Measurements from ENCODE around the gene LCK. TPM values are rescaled to one million over a fixed set of nuclear protein-coding genes. Genes with fewer than 3 reads are reported as not detected.

LCK gene
- total RNA-seq, 1 experiment from 2014 or later: not detected

- TF ChIP-seq, protein P1, sequence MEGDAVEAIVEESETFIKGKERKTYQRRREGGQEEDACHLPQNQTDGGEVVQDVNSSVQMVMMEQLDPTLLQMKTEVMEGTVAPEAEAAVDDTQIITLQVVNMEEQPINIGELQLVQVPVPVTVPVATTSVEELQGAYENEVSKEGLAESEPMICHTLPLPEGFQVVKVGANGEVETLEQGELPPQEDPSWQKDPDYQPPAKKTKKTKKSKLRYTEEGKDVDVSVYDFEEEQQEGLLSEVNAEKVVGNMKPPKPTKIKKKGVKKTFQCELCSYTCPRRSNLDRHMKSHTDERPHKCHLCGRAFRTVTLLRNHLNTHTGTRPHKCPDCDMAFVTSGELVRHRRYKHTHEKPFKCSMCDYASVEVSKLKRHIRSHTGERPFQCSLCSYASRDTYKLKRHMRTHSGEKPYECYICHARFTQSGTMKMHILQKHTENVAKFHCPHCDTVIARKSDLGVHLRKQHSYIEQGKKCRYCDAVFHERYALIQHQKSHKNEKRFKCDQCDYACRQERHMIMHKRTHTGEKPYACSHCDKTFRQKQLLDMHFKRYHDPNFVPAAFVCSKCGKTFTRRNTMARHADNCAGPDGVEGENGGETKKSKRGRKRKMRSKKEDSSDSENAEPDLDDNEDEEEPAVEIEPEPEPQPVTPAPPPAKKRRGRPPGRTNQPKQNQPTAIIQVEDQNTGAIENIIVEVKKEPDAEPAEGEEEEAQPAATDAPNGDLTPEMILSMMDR (IDR thresholded peaks at IDR 0.05; ENCODE audit: unreplicated experiment): no peak
- H3K36me3 Mint-ChIP-seq (ENCODE audit: insufficient read depth, unreplicated experiment): peaks cover 25% of the 10 kb centered on the region
- H3K27ac Mint-ChIP-seq (ENCODE audit: low read depth, unreplicated experiment): no peak overlapping the region
These were observed 48.3 kb downstream of the LCK start for GRCh38 chr1:32299327-32299726.

DNA sequence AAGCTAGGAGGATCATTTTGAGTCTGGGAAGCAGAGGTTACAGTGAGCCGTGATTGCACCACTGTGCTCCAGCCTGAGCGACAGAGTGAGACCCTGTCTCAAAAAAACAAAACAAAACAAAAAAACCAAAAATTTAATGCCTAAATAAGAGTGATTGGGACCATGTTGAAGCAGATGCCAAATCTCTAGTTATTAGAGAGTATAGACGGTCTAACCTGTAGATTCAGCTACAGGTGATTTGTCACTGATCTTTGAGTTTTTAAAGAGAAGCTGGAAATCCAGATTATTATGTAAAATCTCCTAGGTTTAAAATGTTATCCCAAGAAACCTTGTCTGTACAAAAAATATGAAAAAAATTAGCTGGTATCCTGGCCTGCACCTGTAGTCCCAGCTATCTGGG, 52.3 kb downstream of the LCK start:
- DNase-seq (ENCODE audit: unreplicated experiment): no peak
- H3K27me3 Mint-ChIP-seq (ENCODE audit: insufficient read depth, unreplicated experiment): no peaks in the 10 kb centered on the region
- peaks cover 40% of the 10 kb centered on the region for H3K36me3 Mint-ChIP-seq (ENCODE audit: insufficient read depth, unreplicated experiment)
- no peak overlapping the region for H3K4me3 Mint-ChIP-seq (ENCODE audit: unreplicated experiment)
- peaks cover 6% of the 10 kb centered on the region for H3K4me1 Mint-ChIP-seq (ENCODE audit: insufficient read depth, unreplicated experiment)
- no peaks in the 10 kb centered on the region for H3K9me3 Mint-ChIP-seq (ENCODE audit: unreplicated experiment)
- CTCF ChIA-PET: interaction anchor here (0.7 kb wide), 1 partner anchor 48 kb away, joined by 4 read pairs; no protein-coding TSS in a partner anchor
- BruUV-seq (replicated peaks): no TSS peak
- intact Hi-C loops (cut with micrococcal nuclease): no loop called here
- TF ChIP-seq, protein P1 (IDR thresholded peaks at IDR 0.05; ENCODE audit: unreplicated experiment): no peak
- POLR2A ChIA-PET: interaction anchor here (1.1 kb wide), 1 partner anchor 11 kb away, joined by 6 read pairs; the partner anchor contains the start of gene HDAC1
- H3K27ac Mint-ChIP-seq (ENCODE audit: low read depth, unreplicated experiment): no peak overlapping the region

More at GRCh38 chr1:32299327-32299726, 48.3 kb downstream of the LCK start:
- BruUV-seq (replicated peaks): no TSS peak
- ChIA-PET CTCF (interaction anchor here (0.6 kb wide), 1 partner anchor 828 kb away, joined by 3 read pairs; no protein-coding TSS in a partner anchor), POLR2A (no interaction called here)
- peaks cover 5% of the 10 kb centered on the region for H3K4me1 Mint-ChIP-seq (ENCODE audit: insufficient read depth, unreplicated experiment)
- no peaks in the 10 kb centered on the region for H3K27me3 Mint-ChIP-seq (ENCODE audit: insufficient read depth, unreplicated experiment)
- no peak for DNase-seq (ENCODE audit: unreplicated experiment)
- no peak overlapping the region for H3K4me3 Mint-ChIP-seq (ENCODE audit: unreplicated experiment)
- H3K9me3 Mint-ChIP-seq (ENCODE audit: unreplicated experiment): no peaks in the 10 kb centered on the region
- intact Hi-C loops (cut with micrococcal nuclease): no loop called here

DNA sequence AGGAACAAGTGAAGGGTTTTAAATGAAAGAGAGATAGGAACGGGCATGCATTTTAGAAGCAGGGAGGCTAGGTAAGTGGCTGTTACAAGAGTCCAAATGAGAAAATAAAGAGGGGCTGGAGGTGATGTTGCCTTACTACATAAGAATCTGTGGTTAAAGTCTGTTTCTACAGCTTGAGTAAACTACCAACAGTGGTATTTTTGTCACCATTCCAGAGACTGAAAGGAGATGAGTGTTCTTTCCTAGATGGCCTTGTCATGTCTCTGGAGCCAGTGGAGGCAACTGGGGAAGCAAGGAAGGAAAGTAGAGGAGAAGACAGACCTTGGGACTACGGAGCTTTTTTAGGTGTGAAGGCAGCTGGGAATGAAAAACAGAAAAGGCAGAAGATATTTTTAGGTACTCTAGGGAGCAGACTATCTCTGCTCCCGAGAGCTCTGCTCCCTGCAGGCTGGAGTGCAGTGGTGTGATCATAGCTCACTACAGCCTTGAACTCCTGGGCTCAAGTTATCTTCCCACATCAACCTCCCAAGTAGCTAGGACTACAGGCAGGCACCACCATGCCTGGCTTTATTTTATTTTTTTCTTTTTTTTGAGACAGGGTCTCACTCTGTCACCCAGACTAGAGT, 53.0 kb downstream of the LCK start:
- Mint-ChIP-seq H3K27me3 (ENCODE audit: insufficient read depth, unreplicated experiment) (no peaks in the 10 kb centered on the region), H3K27ac (ENCODE audit: low read depth, unreplicated experiment) (no peak overlapping the region), H3K4me3 (ENCODE audit: unreplicated experiment) (no peak overlapping the region), H3K36me3 (ENCODE audit: insufficient read depth, unreplicated experiment) (peaks cover 40% of the 10 kb centered on the region), H3K4me1 (ENCODE audit: insufficient read depth, unreplicated experiment) (peaks cover 6% of the 10 kb centered on the region), H3K9me3 (ENCODE audit: unreplicated experiment) (no peaks in the 10 kb centered on the region)
- CTCF ChIA-PET: interaction anchor here (0.7 kb wide), 1 partner anchor 396 kb away, joined by 3 read pairs; no protein-coding TSS in a partner anchor
- no TSS peak for BruUV-seq (replicated peaks)
- TF ChIP-seq, protein P1 (IDR thresholded peaks at IDR 0.05; ENCODE audit: unreplicated experiment): no peak
- intact Hi-C loops (cut with micrococcal nuclease): no loop called here
- POLR2A ChIA-PET: interaction anchor here (0.6 to 1.1 kb wide), 2 partner anchors 12 to 82 kb away, joined by 3 to 6 read pairs; partner anchors contain the start of gene HDAC1
- DNase-seq (ENCODE audit: unreplicated experiment): no peak

DNA sequence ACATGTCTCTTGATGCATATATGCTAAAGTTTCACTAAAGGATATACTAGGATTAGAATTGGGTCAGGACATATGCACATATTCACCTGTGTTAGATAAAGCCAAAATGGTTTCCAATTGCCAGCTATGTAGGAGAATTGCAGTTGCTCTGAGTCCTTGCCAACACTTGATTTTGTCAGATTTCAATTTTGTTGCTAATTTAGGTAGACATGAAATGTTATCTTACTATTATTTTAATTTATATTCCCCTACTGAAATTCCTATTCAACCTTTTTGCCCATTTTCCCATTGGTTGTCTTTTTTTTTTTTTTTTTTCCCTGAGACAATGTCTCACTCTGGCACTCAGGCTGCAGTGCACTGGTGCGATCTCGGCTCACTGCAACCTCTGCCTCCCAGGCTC, 54.2 kb downstream of the LCK start:
- DNase-seq (ENCODE audit: unreplicated experiment): no peak
- ChIA-PET CTCF (interaction anchor here (0.6 kb wide), 2 partner anchors 12 to 96 kb away, joined by 3 read pairs; no protein-coding TSS in a partner anchor), POLR2A (no interaction called here)
- Mint-ChIP-seq H3K4me1 (ENCODE audit: insufficient read depth, unreplicated experiment) (peaks cover 6% of the 10 kb centered on the region), H3K9me3 (ENCODE audit: unreplicated experiment) (no peaks in the 10 kb centered on the region), H3K27me3 (ENCODE audit: insufficient read depth, unreplicated experiment) (no peaks in the 10 kb centered on the region), H3K4me3 (ENCODE audit: unreplicated experiment) (no peak overlapping the region), H3K27ac (ENCODE audit: low read depth, unreplicated experiment) (no peak overlapping the region), H3K36me3 (ENCODE audit: insufficient read depth, unreplicated experiment) (peaks cover 42% of the 10 kb centered on the region)
- intact Hi-C loops (cut with micrococcal nuclease): no loop called here
- no TSS peak for BruUV-seq (replicated peaks)
- TF ChIP-seq, protein P1 (IDR thresholded peaks at IDR 0.05; ENCODE audit: unreplicated experiment): no peak
